Neural cell (in vitro differentiated cells): ENCODE data around the gene PDE4D. TPM values are rescaled to one million over a fixed set of nuclear protein-coding genes. Genes with fewer than 3 reads are reported as not detected.

Experiments used
- H2AFZ ChIP-seq: fragments of 200-600, 300-800 bp; sonication (generic), shearing (Covaris generic); 2 replicates; pipeline ENCODE4 v1.6.0; 2014; ENCODE audit warnings: low read depth, mild to moderate bottlenecking, antibody characterized with exemption, low read length, moderate library complexity
- H3F3A ChIP-seq: fragments of 200-600 bp; shearing (Covaris generic); 2 replicates; pipeline ENCODE4 v1.6.1; 2016; ENCODE audit warnings: mild to moderate bottlenecking, moderate library complexity, mixed read lengths, antibody characterized with exemption, low read length; ENCODE audit not compliant: insufficient read depth, poor library complexity, severe bottlenecking
- H3K27ac ChIP-seq: fragments of 200-600, 300-800 bp; sonication (generic), shearing (Covaris generic); 2 replicates; pipeline ENCODE4 v1.5.1; 2014; ENCODE audit warnings: mild to moderate bottlenecking, low read length, moderate library complexity
- H3K27me3 ChIP-seq: fragments of 300-800, 200-600 bp; sonication (generic), shearing (Covaris generic); 2 replicates; pipeline ENCODE4 v1.6.0; 2014; ENCODE audit warnings: mild to moderate bottlenecking, low read depth, low read length, moderate library complexity; ENCODE audit not compliant: insufficient read depth
- H3K36me3 ChIP-seq: fragments of 300-800, 200-600 bp; sonication (generic), shearing (Covaris generic); 2 replicates; pipeline ENCODE4 v1.5.1; 2014; ENCODE audit warnings: mild to moderate bottlenecking, antibody characterized with exemption, low read length, moderate library complexity; ENCODE audit not compliant: insufficient read depth
- H3K4me2 ChIP-seq: fragments of 300-800, 200-600 bp; sonication (generic), shearing (Covaris generic); 2 replicates; pipeline ENCODE4 v1.6.0; 2014; ENCODE audit warnings: mild to moderate bottlenecking, low read length
- H3K4me3 ChIP-seq: fragments of 300-800, 200-600 bp; sonication (generic), shearing (Covaris generic); 2 replicates; pipeline ENCODE4 v1.5.1; 2014; ENCODE audit warnings: mild to moderate bottlenecking, low read length, moderate library complexity
- H3K79me2 ChIP-seq: fragments of 200-600 bp; shearing (Covaris generic); replicated peaks from 2 replicates; pipeline ENCODE4 v1.6.0; 2014; ENCODE audit warnings: mild to moderate bottlenecking, low read length, moderate library complexity; ENCODE audit not compliant: insufficient read depth
- H3K9ac ChIP-seq: fragments of 300-800, 200-600 bp; sonication (generic), shearing (Covaris generic); 2 replicates; pipeline ENCODE4 v1.6.1; 2016; ENCODE audit warnings: mild to moderate bottlenecking, low read length, mixed read lengths
- H3K9me2 ChIP-seq: fragments of 200-600 bp; shearing (Covaris generic); 2 replicates; pipeline ENCODE4 v1.6.1; 2016; ENCODE audit warnings: mild to moderate bottlenecking, low read length, mixed read lengths; ENCODE audit not compliant: insufficient read depth
- H3K9me3 ChIP-seq: fragments of 200-600, 300-800 bp; sonication (generic), shearing (Covaris generic); 2 replicates; pipeline ENCODE4 v1.6.1; 2016; ENCODE audit warnings: mild to moderate bottlenecking, mixed run types, low read length, moderate library complexity, mixed read lengths
- H4K20me1 ChIP-seq: fragments of 200-600 bp; shearing (Covaris generic); 2 replicates; pipeline ENCODE4 v1.6.1; 2016; ENCODE audit warnings: mild to moderate bottlenecking, mixed run types; ENCODE audit not compliant: insufficient read depth
- CTCF ChIP-seq: fragments of 450-650 bp; IDR thresholded peaks from 2 replicates; pipeline ENCODE4 v1.5.1; 2014; ENCODE audit warnings: antibody characterized with exemption, mild to moderate bottlenecking, moderate library complexity; ENCODE audit not compliant: poor library complexity, severe bottlenecking
- EP300 ChIP-seq: fragments of 450-650 bp; conservative IDR thresholded peaks from 2 replicates; pipeline ENCODE4 v1.6.1; 2014; ENCODE audit warnings: antibody characterized with exemption, mild to moderate bottlenecking, moderate library complexity; ENCODE audit not compliant: poor library complexity, severe bottlenecking
- EZH2 ChIP-seq: fragments of 200-600, 300-800 bp; shearing (Covaris generic), sonication (generic); IDR thresholded peaks from 2 replicates; pipeline ENCODE4 v1.6.1; 2014; ENCODE audit warnings: antibody characterized with exemption, low read length, borderline replicate concordance, mild to moderate bottlenecking; ENCODE audit not compliant: insufficient read depth, poor library complexity, severe bottlenecking
- MXI1 ChIP-seq: fragments of 450-650 bp; conservative IDR thresholded peaks from 2 replicates; pipeline ENCODE4 v1.6.1; 2014; ENCODE audit warnings: antibody characterized with exemption, mild to moderate bottlenecking; ENCODE audit not compliant: poor library complexity, severe bottlenecking
- POLR2AphosphoS5 ChIP-seq: IDR thresholded peaks from 2 replicates; pipeline ENCODE4 v1.6.1; 2012
- RAD21 ChIP-seq: fragments of 450-650 bp; conservative IDR thresholded peaks from 2 replicates; pipeline ENCODE4 v1.6.1; 2014; ENCODE audit warnings: antibody characterized with exemption, mild to moderate bottlenecking, moderate library complexity
- REST ChIP-seq: IDR thresholded peaks from 2 replicates; pipeline ENCODE4 v1.6.1; 2012; ENCODE audit warnings: borderline replicate concordance
- SMC3 ChIP-seq: fragments of 450-650 bp; conservative IDR thresholded peaks from 2 replicates; pipeline ENCODE4 v1.6.1; 2014; ENCODE audit warnings: antibody characterized with exemption, mild to moderate bottlenecking, moderate library complexity; ENCODE audit not compliant: poor library complexity
- TAF1 ChIP-seq: IDR thresholded peaks from 2 replicates; pipeline ENCODE4 v1.6.1; 2012; ENCODE audit warnings: low read depth
- polyA plus RNA-seq: library from polyadenylated mRNA; depleted of rRNA; stranded (reverse); fragments of >200 nt; gene quantifications from 2 replicates; pipeline ENCODE4 v1.2.3, GENCODE V29; 2014

PDE4D gene
- polyA plus RNA-seq, 1 donor from 2014 or later: 42.8 TPM

- no peak overlapping the region for H3K4me2 ChIP-seq
- no peaks in the 10 kb centered on the region for H3K9me2 ChIP-seq
- H3K9ac ChIP-seq: no peak overlapping the region
- no peak overlapping the region for H3K27ac ChIP-seq
- no peak overlapping the region for H3K4me3 ChIP-seq
- no peaks in the 10 kb centered on the region for H3K36me3 ChIP-seq
- no peaks in the 10 kb centered on the region for H3K27me3 ChIP-seq
- H3F3A ChIP-seq: no peaks in the 10 kb centered on the region
- H3K79me2 ChIP-seq: no peaks in the 10 kb centered on the region
- no peaks in the 10 kb centered on the region for H3K9me3 ChIP-seq
- H4K20me1 ChIP-seq: no peaks in the 10 kb centered on the region
- TF ChIP-seq REST: no peak
- no peak for TF ChIP-seq EP300
- no peak for TF ChIP-seq MXI1
- TF ChIP-seq EZH2: no peak
- TF ChIP-seq TAF1: no peak
- no peak for TF ChIP-seq POLR2AphosphoS5
- TF ChIP-seq SMC3: no peak
- TF ChIP-seq CTCF: no peak
- no peak for TF ChIP-seq RAD21
- no peak overlapping the region for H2AFZ ChIP-seq
These were observed 133.8 kb downstream of the PDE4D start for GRCh38 chr5:59759600-59760351.

- no peak overlapping the region for H3K27ac ChIP-seq
- no peaks in the 10 kb centered on the region for H3K36me3 ChIP-seq
- no peaks in the 10 kb centered on the region for H3K27me3 ChIP-seq
- H2AFZ ChIP-seq: no peak overlapping the region
- no peaks in the 10 kb centered on the region for H3K9me3 ChIP-seq
- no peaks in the 10 kb centered on the region for H3K9me2 ChIP-seq
- no peak overlapping the region for H3K4me2 ChIP-seq
- H3K4me3 ChIP-seq: no peak overlapping the region
- no peaks in the 10 kb centered on the region for H4K20me1 ChIP-seq
- H3F3A ChIP-seq: no peaks in the 10 kb centered on the region
- H3K79me2 ChIP-seq: no peaks in the 10 kb centered on the region
- no peak for TF ChIP-seq MXI1
- no peak for TF ChIP-seq POLR2AphosphoS5
- no peak for TF ChIP-seq SMC3
- TF ChIP-seq TAF1: no peak
- no peak for TF ChIP-seq CTCF
- no peak for TF ChIP-seq REST
- TF ChIP-seq EP300: no peak
- no peak for TF ChIP-seq EZH2
- no peak for TF ChIP-seq RAD21
- no peak overlapping the region for H3K9ac ChIP-seq
These were observed 135.0 kb downstream of the PDE4D start for GRCh38 chr5:59758566-59758965.
